H1 (cell line): ENCODE results near the gene VSX2. TPM values are rescaled to one million over a fixed set of nuclear protein-coding genes. Genes with fewer than 3 reads are reported as not detected.

ENCODE experiments used
- ATF3 ChIP-seq: IDR thresholded peaks from 2 replicates; pipeline ENCODE4 v1.6.1; 2011; ENCODE audit warnings: low read depth, mild to moderate bottlenecking, low read length; ENCODE audit not compliant: insufficient read depth
- CBX5 ChIP-seq: fragments of 300-800, 300-1000 bp; sonication (generic); IDR thresholded peaks from 2 replicates; pipeline ENCODE4 v1.7.1; 2016; ENCODE audit warnings: antibody characterized with exemption, low read length, low read depth
- CEBPB ChIP-seq: IDR thresholded peaks from 2 replicates; pipeline ENCODE4 v1.6.1; 2012; ENCODE audit warnings: low read depth, low read length
- CREB1 ChIP-seq: IDR thresholded peaks from 2 replicates; pipeline ENCODE4 v1.6.1; 2012; ENCODE audit warnings: inconsistent platforms
- CTBP2 ChIP-seq: IDR thresholded peaks from 2 replicates; pipeline ENCODE4 v1.7.0; 2011; ENCODE audit warnings: borderline replicate concordance, mild to moderate bottlenecking, moderate library complexity, mixed read lengths, low read length; ENCODE audit not compliant: insufficient read depth, insufficient read length
- EGR1 ChIP-seq: IDR thresholded peaks from 2 replicates; pipeline ENCODE4 v1.6.1; 2011; ENCODE audit warnings: low read depth, low read length, borderline replicate concordance
- GTF2F1 ChIP-seq: IDR thresholded peaks from 2 replicates; pipeline ENCODE4 v1.6.1; 2012; ENCODE audit warnings: low read depth, low read length, improper control_type of control experiment, borderline replicate concordance
- HDAC2 ChIP-seq, 2 experiments: fragments of 300-600 bp in 1 of 2; sonication (generic) in 1 of 2; IDR thresholded peaks; 2 replicates each; pipeline ENCODE4 v1.6.1; 2011 to 2012; ENCODE audit warnings: low read depth in 2 of 2, low read length in 2 of 2, mild to moderate bottlenecking in 2 of 2, moderate library complexity in 2 of 2, borderline replicate concordance in 1 of 2, inconsistent platforms in 1 of 2
- HDAC6 ChIP-seq: IDR thresholded peaks from one replicate; pipeline ENCODE4 v1.7.1; 2012; ENCODE audit warnings: low read depth, mild to moderate bottlenecking, inconsistent platforms, low read length, moderate library complexity
- MAFK ChIP-seq: IDR thresholded peaks from 2 replicates; pipeline ENCODE4 v1.6.1; 2012; ENCODE audit warnings: low read depth, mild to moderate bottlenecking, improper control_type of control experiment, low read length
- POLR2AphosphoS5 ChIP-seq: IDR thresholded peaks from 2 replicates; pipeline ENCODE4 v1.6.1; 2011; ENCODE audit warnings: low read depth, low read length
- RBBP5 ChIP-seq: IDR thresholded peaks from 2 replicates; pipeline ENCODE4 v1.7.1; 2012; ENCODE audit warnings: low read depth, mild to moderate bottlenecking, inconsistent platforms, low read length, moderate library complexity, borderline replicate concordance
- RXRA ChIP-seq: IDR thresholded peaks from 2 replicates; pipeline ENCODE4 v1.6.1; 2011; ENCODE audit warnings: low read depth, mild to moderate bottlenecking, low read length, moderate library complexity; ENCODE audit not compliant: insufficient read depth
- SIN3A ChIP-seq, 2 experiments: IDR thresholded peaks in 1 of 2; conservative IDR thresholded peaks in 1 of 2; 2 replicates each; pipeline ENCODE4 v1.6.1; 2011 to 2012; ENCODE audit warnings: low read length in 2 of 2, improper control_type of control experiment in 1 of 2, low read depth in 1 of 2, mild to moderate bottlenecking in 1 of 2
- SIRT6 ChIP-seq: IDR thresholded peaks from one replicate; pipeline ENCODE4 v1.7.1; 2012; ENCODE audit warnings: low read length, inconsistent platforms
- TBP ChIP-seq: IDR thresholded peaks from 2 replicates; pipeline ENCODE4 v1.6.1; 2011; ENCODE audit warnings: low read depth, low read length, improper control_type of control experiment
- YY1 ChIP-seq: IDR thresholded peaks from 2 replicates; pipeline ENCODE4 v1.6.1; 2011; ENCODE audit warnings: low read depth, mild to moderate bottlenecking, low read length
- polyA plus RNA-seq, 7 experiments: library from polyadenylated mRNA; depleted of rRNA in 3 of 7; stranded (reverse) in 5 of 7; unstranded in 2 of 7; fragments of >200 nt in 5 of 7; fragments of 200-250 nt in 2 of 7; gene quantifications; 1 replicate in 5 of 7; 2 replicates in 1 of 7; 4 replicates in 1 of 7; pipeline versions ENCODE4 v1.2.1 to v1.2.3, GENCODE V29; 2011 to 2013; ENCODE audit warnings: missing spikeins in 2 of 7, mixed read lengths in 2 of 7
- total RNA-seq: library from RNA; stranded (reverse); fragmentation: NEBNext Ultra II Directional; extraction: Animal tissue kit (Norgen Biotek cat#: 25700); gene quantifications from 2 replicates; pipeline ENCODE4 v1.2.1, GENCODE V29; 2021

The VSX2 gene
- total and polyA plus RNA-seq, 2 of the 8 experiments (the other 6 are each of a cell fraction or from before 2014, with no cell fraction given): 0.08 to 0.22 TPM

DNA sequence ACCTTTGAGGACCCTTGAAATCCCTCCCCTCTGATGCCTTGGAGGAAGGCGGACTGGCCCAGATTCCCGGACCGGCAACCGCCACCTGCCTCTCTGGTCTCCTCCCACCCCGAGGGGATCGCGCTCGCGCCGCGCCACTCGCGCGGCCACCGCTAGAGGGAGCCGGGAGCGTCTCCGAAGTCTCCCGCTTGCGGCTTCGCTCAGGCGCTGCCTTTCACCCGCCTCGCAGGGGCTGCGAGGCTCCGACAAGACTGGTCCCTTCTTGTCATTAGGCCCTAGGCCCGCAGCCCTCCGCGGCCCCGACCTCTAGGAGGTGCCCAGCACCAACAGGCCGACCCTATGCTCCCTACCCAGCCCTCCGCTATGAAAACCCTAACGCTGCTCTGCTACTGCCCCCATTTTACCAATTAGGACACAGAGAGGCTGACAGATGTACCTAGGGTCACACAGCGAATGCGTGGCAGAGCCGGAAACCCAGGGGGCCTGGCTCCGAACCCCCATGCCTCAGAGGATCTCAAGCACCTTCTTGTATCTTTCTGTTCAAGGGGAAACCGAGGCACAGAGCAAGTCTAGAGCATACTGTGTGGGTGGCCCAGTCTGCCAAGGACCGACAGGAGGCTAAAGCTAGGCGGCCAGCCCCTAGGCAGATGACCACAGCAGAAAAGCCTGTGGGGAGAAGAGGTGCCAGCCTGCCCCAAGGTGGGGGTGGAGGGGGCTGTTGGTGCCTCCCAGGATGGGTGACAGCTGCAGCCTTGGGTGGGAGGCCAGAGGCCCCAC is 21.4 kb upstream of the VSX2 start (continued):
- TF ChIP-seq HDAC2 (IDR thresholded peaks at IDR 0.05; ENCODE audit: borderline replicate concordance in 1 of 2, low read depth in 2 of 2, low read length in 2 of 2): peak; percentile 93 to 100; a peak in 3 of 4 replicates
- no peak for TF ChIP-seq TBP
- TF ChIP-seq HDAC6: no peak
- no peak for TF ChIP-seq SIRT6
- no peak for TF ChIP-seq SIN3A (conservative IDR thresholded peaks at IDR 0.05 in 1 of 2, IDR thresholded peaks at IDR 0.05 in 1 of 2; ENCODE audit: low read depth in 1 of 2, low read length in 2 of 2)
- no peak for TF ChIP-seq CTBP2
- TF ChIP-seq ATF3: no peak
- TF ChIP-seq RXRA: no peak
- no peak for TF ChIP-seq CEBPB
- TF ChIP-seq YY1: peak; percentile 54
- no peak for TF ChIP-seq EGR1
- TF ChIP-seq GTF2F1: no peak
- TF ChIP-seq POLR2AphosphoS5: no peak
- TF ChIP-seq MAFK: no peak
- TF ChIP-seq CBX5: no peak
- TF ChIP-seq RBBP5: no peak
- TF ChIP-seq CREB1: peak; percentile 54
